Muscle layer of duodenum (tissue), 2 donors: Measurements from ENCODE around the gene TRERF1.

Experiments used
- H3K27ac ChIP-seq: one replicate; pipeline ENCODE4 v1.7.0; 2013; ENCODE audit warnings: mild to moderate bottlenecking, low read length
- H3K27me3 ChIP-seq: one replicate; pipeline ENCODE4 v1.7.0; 2013; ENCODE audit warnings: low read depth, mild to moderate bottlenecking, control low read depth, low read length
- H3K36me3 ChIP-seq, 2 donors: one replicate each; pipeline ENCODE4 v1.7.0; 2013; ENCODE audit warnings: low read length in 2 of 2, control low read depth in 1 of 2, mild to moderate bottlenecking in 1 of 2; ENCODE audit not compliant: insufficient read depth in 2 of 2, control insufficient read depth in 1 of 2
- H3K4me1 ChIP-seq, 2 donors: one replicate each; pipeline ENCODE4 v1.7.0; 2013; ENCODE audit warnings: low read length in 2 of 2, mild to moderate bottlenecking in 2 of 2, control low read depth in 1 of 2, moderate library complexity in 1 of 2; ENCODE audit not compliant: insufficient read depth in 2 of 2, control insufficient read depth in 1 of 2
- H3K4me3 ChIP-seq, 2 donors: one replicate each; pipeline ENCODE4 v1.7.0; 2013; ENCODE audit warnings: low read length in 2 of 2, low read depth in 1 of 2, mild to moderate bottlenecking in 1 of 2
- H3K9me3 ChIP-seq, 2 donors: one replicate each; pipeline ENCODE4 v1.7.0; 2013; ENCODE audit warnings: low read length in 2 of 2, control low read depth in 1 of 2, mild to moderate bottlenecking in 1 of 2; ENCODE audit not compliant: control insufficient read depth in 1 of 2
- donor health status: healthy.

The TRERF1 gene

GRCh38 chr6:42275376-42276033, 176.2 kb downstream of the TRERF1 start:
- Histone ChIP-seq H3K9me3 (no peaks in the 10 kb centered on the region), H3K4me1 (peaks cover 9 to 17% of the 10 kb centered on the region in 2 donors), H3K27ac (no peak overlapping the region), H3K27me3 (no peaks in the 10 kb centered on the region), H3K4me3 (no peak overlapping the region), H3K36me3 (no peaks in the 10 kb centered on the region)

DNA sequence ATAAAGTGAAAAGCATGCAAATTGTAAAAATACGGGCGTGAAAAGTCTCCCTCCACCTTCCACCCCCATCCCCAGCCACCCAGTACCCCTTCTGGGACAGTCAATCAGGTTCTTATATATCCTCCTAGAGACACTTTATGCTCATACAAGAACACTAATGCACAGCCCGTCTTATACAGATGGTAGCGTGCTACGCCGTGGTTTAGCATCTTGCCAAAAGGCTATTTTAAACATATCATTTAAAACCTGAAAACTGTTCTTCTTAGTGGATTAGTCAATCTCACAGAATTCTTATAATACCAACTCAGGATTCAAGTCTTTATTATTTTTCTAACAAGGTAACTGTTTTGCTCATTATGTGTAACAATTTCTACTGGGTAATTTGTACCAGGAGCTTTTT, 176.8 kb downstream of the TRERF1 start:
- no peak overlapping the region for H3K27ac ChIP-seq

GRCh38 chr6:42271834-42272805, 179.6 kb downstream of the TRERF1 start:
- H3K27me3 ChIP-seq: no peaks in the 10 kb centered on the region
- no peaks in the 10 kb centered on the region for H3K9me3 ChIP-seq
- peaks cover 8 to 16% of the 10 kb centered on the region in 2 donors for H3K36me3 ChIP-seq
- peaks cover 0 to 6% of the 10 kb centered on the region in 2 donors for H3K4me1 ChIP-seq
- no peak overlapping the region for H3K4me3 ChIP-seq
- H3K27ac ChIP-seq: no peak overlapping the region

More for the DNA sequence above, 176.8 kb downstream of the TRERF1 start:
- Histone ChIP-seq H3K9me3 (no peaks in the 10 kb centered on the region), H3K36me3 (no peaks in the 10 kb centered on the region), H3K4me1 (peaks cover 6 to 12% of the 10 kb centered on the region in 2 donors), H3K27me3 (no peaks in the 10 kb centered on the region), H3K4me3 (no peak overlapping the region)

DNA sequence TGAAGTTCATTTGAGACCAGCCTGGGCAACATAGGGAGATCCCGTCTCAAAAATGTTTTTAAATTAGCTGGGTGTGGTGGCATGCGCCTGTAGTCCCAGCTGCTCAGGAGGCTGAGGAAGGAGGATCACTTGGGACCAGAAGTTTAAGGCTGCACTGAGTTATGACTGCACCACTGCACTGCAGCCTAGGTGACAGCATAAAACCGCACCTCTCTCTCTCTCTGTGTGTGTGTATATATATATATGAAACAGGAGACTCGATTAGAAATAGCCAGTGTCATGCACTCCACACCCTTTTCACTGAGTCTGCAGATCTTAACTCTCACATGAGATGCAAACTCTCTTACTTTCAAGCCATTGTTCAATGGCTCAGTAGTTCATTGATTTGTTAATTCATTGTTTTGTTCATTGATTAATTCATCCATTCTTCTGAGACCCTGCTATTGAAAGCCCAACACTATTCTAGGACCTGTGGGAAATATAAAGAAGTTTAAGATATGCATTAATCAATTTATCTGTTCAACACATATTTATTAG, 181.7 kb downstream of the TRERF1 start:
- peaks cover 0 to 6% of the 10 kb centered on the region in 2 donors for H3K4me1 ChIP-seq
- H3K9me3 ChIP-seq: no peaks in the 10 kb centered on the region
- H3K27ac ChIP-seq: no peak overlapping the region
- no peaks in the 10 kb centered on the region for H3K27me3 ChIP-seq
- no peak overlapping the region for H3K4me3 ChIP-seq
- H3K36me3 ChIP-seq: peaks cover 8 to 16% of the 10 kb centered on the region in 2 donors

GRCh38 chr6:42269553-42269952, 182.2 kb downstream of the TRERF1 start:
- Histone ChIP-seq H3K4me3 (no peak overlapping the region), H3K9me3 (no peaks in the 10 kb centered on the region), H3K4me1 (peaks cover 0 to 7% of the 10 kb centered on the region in 2 donors), H3K27me3 (no peaks in the 10 kb centered on the region), H3K27ac (no peak overlapping the region), H3K36me3 (peaks cover 8 to 18% of the 10 kb centered on the region in 2 donors)

- H3K27ac ChIP-seq: no peak overlapping the region
- H3K4me3 ChIP-seq: no peak overlapping the region
- H3K4me1 ChIP-seq: peaks cover 0 to 15% of the 10 kb centered on the region in 2 donors
- no peaks in the 10 kb centered on the region for H3K27me3 ChIP-seq
- peaks cover 8 to 22% of the 10 kb centered on the region in 2 donors for H3K36me3 ChIP-seq
- H3K9me3 ChIP-seq: no peaks in the 10 kb centered on the region
Observed at GRCh38 chr6:42268835-42269204, 182.9 kb downstream of the TRERF1 start.

GRCh38 chr6:42268016-42268834, 183.5 kb downstream of the TRERF1 start:
- Histone ChIP-seq H3K36me3 (peaks cover 8 to 23% of the 10 kb centered on the region in 2 donors), H3K27ac (no peak overlapping the region), H3K27me3 (no peaks in the 10 kb centered on the region), H3K4me3 (no peak overlapping the region), H3K9me3 (no peaks in the 10 kb centered on the region), H3K4me1 (peaks cover 0 to 15% of the 10 kb centered on the region in 2 donors)

DNA sequence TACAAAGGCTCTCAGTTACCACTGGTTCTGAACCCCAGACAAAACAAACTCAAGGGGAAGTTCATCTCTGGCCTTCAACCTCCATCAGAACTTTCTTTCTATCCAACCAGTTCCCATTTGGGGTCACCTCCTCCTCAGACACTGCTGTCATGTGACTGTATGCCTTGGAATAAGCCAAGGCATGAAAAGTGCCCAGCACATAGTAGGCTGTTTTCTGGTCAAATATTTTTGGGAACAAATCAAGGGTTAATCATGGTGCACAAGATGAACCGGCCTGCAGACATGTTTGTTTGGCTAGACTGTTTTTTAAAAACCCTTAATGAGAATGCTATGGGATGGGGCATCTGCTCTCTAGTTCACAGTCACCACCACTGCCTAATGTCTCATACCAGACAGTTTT, 185.2 kb downstream of the TRERF1 start:
- Histone ChIP-seq H3K27ac (no peak overlapping the region), H3K27me3 (no peaks in the 10 kb centered on the region), H3K36me3 (peaks cover 8 to 25% of the 10 kb centered on the region in 2 donors), H3K4me3 (no peak overlapping the region), H3K4me1 (peaks cover 2 to 9% of the 10 kb centered on the region in 2 donors), H3K9me3 (no peaks in the 10 kb centered on the region)

DNA sequence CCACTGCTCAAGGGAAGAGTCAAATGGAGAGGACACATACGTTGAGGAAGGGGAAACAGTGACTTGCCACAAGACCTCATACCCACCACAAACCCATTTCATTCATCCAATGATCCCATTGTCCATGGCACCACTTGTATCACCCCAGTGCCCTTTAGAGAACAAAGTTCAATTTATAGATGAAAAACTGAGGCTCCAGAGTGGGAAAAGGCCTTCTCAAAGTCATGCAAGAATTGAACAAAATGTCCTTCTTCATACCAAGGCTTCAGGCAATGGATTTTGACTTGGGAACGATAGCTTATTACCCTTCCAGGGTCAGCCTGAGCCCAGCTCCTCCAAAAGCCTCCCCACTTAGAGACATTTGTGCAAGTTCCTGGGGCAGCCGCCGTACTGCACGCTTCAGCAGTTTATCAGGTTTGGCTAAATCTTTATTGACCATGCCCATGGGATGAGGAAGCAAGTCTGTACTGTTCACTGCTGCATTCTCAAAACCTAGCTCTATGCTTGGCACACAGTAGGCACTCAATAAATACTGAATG, 186.8 kb downstream of the TRERF1 start:
- H3K36me3 ChIP-seq: peaks cover 8 to 25% of the 10 kb centered on the region in 2 donors
- H3K9me3 ChIP-seq: no peaks in the 10 kb centered on the region
- H3K27ac ChIP-seq: no peak overlapping the region
- H3K4me3 ChIP-seq: no peak overlapping the region
- H3K27me3 ChIP-seq: no peaks in the 10 kb centered on the region
- peaks cover 7 to 9% of the 10 kb centered on the region in 2 donors for H3K4me1 ChIP-seq

DNA sequence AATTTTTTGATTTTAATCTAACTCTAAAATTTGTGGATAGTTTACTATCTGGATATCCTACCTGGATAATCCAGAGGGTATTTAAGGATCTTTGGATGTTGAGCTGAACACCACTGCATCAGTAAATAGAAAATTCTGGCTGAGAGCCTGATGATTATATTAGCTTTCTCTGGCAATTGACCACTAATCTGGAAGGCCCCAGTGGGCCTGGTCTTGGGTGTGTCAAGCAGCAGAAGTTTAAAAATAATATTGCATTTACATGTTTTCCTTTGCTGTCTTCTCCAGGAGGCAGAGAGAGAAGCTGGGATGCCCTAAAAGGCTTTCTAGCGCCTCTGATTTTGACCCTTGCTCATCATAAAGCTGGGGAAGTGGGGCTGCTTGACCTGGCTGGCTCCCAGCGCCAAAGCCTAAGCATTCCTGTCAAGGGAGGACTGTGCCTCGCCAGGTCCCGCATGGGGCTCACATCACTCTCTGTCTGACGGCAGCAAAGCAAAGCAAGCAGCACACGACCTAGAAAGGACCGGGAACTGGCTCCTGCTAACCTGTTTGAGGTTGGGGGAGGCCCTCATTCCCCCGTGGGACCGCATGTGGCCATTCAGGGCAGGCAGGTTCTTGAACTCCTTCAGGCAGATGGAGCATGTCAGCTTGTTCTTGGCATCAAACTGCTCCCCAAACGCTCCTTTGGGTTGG, 187.4 kb downstream of the TRERF1 start:
- H3K27ac ChIP-seq: no peak overlapping the region
- H3K4me3 ChIP-seq: no peak overlapping the region
- H3K36me3 ChIP-seq: peaks cover 7 to 25% of the 10 kb centered on the region in 2 donors
- peaks cover 7 to 9% of the 10 kb centered on the region in 2 donors for H3K4me1 ChIP-seq
- no peaks in the 10 kb centered on the region for H3K27me3 ChIP-seq
- H3K9me3 ChIP-seq: no peaks in the 10 kb centered on the region
